HFF-Myc (cell line): ENCODE data around the gene CRELD2.

ENCODE experiments used
- DNase-seq: peaks from one replicate; pipeline ENCODE4 v3.0.0-alpha.2; 2011; ENCODE audit warnings: low read depth; ENCODE audit errors: extremely low read depth
- H3K4me3 ChIP-seq: replicated peaks from 2 replicates; pipeline ENCODE4 v1.5.1; 2011; ENCODE audit warnings: low read depth, mild to moderate bottlenecking, control low read depth, low read length
- TF ChIP-seq, protein P1 (sequence below): IDR thresholded peaks from 2 replicates; pipeline ENCODE4 v1.5.1; 2012; ENCODE audit warnings: mild to moderate bottlenecking, low read depth, low read length, control low read depth; ENCODE audit errors: missing control alignments

CRELD2 gene

DNA sequence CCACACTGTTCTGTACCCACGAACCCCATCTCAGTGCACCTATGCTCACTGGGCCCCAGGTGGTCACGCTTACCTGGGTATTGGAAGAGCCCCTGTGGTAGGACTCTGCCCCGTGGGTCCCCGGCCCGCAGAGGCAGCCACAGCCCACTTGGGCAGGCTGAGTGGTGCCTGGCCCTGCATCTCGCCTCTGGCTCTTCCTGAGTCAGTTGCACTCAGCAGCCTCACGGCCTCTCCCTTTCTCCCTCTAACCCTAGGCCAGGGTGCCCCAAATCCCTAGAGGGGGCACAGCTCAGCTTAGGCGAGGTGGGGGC lies 9.7 kb downstream of the CRELD2 start:
- TF ChIP-seq, protein P1, sequence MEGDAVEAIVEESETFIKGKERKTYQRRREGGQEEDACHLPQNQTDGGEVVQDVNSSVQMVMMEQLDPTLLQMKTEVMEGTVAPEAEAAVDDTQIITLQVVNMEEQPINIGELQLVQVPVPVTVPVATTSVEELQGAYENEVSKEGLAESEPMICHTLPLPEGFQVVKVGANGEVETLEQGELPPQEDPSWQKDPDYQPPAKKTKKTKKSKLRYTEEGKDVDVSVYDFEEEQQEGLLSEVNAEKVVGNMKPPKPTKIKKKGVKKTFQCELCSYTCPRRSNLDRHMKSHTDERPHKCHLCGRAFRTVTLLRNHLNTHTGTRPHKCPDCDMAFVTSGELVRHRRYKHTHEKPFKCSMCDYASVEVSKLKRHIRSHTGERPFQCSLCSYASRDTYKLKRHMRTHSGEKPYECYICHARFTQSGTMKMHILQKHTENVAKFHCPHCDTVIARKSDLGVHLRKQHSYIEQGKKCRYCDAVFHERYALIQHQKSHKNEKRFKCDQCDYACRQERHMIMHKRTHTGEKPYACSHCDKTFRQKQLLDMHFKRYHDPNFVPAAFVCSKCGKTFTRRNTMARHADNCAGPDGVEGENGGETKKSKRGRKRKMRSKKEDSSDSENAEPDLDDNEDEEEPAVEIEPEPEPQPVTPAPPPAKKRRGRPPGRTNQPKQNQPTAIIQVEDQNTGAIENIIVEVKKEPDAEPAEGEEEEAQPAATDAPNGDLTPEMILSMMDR, result no peak
- H3K4me3 ChIP-seq, result no peak overlapping the region
- DNase-seq, result no peak

DNA sequence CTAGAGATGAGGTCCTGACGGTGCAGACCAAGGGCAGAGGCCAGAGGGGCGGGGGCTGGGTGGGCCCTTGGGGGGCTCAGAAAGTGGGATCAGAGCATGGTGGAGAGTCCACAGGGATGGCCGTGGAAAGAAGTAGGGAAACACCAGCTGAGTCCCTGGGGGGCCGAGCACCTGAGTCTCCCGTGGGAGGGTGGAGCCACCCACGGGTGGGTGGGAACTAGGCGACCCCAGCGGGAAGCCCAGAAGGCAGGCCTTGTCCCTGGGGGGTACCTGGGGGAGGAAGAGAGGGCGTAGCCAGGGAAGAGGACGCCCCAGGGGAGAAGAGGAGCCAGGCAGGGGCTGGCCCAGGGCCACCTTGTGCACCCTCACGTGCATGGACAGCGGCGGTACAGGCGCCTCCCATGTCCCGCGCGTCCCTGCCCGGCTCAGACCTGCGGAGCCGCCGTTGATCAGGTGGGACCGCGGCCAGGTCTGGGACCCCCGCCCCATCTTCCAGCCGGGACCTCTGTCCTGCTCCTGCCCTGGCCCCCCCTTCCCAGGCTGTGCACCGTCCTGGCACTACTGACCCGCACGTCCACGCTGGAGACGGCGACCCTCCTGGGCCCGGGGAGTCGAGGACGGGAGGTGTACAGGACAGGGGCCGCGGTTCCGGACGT lies 10.2 kb downstream of the CRELD2 start:
- no peak for DNase-seq
- TF ChIP-seq, protein P1, result no peak
- H3K4me3 ChIP-seq, result no peak overlapping the region

DNA sequence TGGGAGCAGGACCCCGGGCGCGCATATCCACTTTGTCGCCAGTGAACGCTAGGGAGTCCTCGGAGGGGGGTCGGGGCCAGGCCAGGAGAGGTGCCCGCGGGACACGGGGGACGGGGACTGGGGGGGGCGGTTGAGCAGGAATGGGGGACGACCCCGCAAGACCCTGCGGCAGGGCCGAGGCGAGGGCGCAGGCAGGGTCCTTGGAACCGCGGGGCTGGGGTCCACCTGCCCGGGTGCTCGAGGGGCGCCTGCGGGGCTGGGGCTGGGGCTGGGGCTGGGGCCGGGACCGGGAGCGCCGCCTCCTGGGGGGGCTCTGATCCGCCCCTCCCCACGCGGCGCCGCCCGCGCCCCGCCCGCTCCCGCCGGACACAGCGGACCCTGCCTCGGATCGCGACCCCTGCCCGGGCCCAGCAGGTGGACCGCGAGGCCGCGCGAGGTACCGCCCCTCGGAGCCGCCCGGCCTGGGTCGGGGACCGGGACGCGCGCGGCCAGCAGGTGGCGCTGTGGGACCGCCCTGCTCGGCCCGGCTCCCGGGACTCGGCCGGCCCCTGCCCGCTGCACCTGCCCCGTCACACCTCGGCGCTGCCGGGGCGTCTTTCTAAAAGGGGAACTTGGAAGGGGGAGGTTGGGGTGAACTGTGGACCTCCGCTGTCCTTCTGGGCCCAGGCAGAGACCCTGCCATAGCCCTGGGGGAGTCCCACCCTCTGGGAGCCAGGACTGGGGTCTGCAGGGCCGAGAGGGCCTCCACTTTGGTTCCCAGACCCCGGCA lies 11.0 kb downstream of the CRELD2 start:
- no peak overlapping the region for H3K4me3 ChIP-seq
- TF ChIP-seq, protein P1, result peak; percentile 48
- no peak for DNase-seq

DNA sequence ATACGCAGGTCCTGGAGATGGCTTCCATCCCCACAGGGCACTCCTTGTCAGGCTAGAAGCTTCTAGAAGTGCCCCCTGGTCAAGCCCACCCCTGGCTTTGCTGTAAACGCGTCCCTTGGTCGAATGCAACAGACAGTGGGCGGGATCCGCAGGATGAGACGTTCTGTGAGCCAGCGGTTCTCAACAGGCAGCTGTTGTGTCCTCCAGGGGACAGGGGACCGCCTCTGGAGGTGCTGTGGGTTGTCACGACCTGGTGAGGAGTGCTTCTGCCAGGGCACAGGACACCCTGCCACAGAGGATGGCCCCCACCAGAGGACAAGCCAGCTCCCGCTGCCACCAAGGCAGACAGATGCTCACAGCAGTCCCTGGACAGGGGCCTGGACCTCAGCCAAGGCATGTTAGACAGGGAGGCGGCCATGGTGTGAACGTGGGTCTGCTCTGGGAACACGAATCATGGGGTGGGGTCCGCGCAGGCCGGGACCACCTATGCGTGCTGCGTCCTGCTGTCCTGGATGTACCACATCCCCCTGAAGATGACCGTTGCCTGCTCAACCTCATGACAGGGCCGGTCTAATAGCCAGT lies 11.7 kb downstream of the CRELD2 start:
- H3K4me3 ChIP-seq, result no peak overlapping the region
- TF ChIP-seq, protein P1, result no peak
- no peak for DNase-seq

DNA sequence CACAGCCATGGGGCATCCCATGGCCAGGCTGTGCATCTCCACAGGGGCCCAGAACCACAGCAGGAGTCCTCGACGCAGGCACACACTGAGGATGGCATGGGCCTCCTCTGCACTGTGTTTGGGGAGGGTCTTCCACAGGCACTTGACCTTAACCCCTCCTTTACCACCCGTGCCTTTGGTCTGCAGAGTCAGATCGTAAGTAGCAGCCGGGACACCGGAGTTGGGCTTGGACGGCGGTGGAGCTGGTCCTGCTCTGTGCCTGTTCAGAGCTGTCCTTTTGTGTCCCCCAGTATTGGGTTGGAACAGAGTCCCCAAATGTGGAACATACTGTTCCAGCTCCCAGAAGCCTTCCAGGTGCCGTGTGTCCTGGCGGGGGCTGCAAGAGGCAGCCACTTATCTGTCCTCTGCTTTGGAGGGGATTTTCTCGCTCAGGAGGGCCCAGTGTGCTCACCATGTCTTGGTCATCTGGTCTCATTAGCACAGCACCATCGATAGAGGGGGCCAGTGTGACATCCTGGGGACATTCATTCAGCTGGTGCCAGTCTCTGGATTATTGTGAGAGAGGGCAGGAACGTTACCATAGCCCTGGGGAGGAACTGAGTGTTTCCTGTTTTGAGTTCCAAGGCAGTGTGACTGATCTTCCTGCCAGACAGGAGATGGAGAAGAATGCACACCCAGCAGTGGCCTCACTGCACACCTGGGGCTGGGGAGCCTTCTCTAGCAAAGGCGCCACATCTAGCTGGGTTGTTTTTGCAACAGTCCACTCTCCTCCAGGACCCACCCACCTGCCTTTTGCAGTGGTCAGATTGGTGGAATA lies 12.4 kb downstream of the CRELD2 start:
- H3K4me3 ChIP-seq, result no peak overlapping the region
- DNase-seq, result peak; percentile 43
- TF ChIP-seq, protein P1, result peak; percentile 63

DNA sequence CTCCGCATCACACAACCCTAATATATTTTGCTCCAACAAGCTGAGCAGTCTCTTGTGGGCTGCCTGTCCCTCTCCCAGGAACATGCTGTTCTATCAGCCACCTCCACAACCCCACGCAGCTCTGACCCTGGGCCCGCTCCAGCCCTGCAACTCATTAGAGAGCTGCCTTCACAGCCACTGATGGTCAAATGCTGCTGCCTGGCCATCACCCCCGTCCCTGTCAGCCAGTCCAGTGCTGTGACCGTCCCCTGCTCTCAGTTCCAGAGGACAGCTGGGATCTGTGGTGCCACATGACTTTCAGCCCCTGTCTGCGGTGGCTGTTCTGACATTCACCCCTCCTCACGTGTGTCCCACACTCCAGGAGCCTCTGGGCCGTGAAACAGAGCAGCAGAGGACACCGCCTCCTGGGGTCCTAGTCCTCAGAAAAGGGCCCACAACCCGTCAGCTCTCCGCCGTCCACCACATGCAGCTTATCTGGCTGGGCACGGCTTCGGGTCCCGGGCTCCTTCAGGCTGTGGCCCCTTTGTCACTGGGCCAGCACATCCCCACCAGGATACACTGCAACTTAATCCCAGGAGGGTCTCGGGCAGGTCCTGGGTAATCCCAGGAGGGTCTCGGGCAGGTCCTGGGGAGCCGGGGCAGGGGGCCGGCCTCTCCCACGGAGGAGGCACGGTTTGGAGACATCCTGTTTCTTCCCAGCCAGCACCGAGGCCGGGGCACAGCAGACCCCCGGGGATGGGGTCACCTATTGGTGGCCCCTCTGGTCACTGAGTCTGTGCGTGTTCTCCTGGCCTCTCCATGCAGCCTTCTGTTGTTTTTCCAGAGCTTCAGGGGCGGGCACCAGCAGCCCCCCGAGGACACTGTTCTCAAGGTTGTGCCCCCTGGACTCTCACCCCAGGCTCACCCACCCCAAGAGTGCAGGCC lies 15.1 kb downstream of the CRELD2 start:
- no peak overlapping the region for H3K4me3 ChIP-seq

More for the DNA sequence above, 15.1 kb downstream of the CRELD2 start:
- DNase-seq, result no peak
- TF ChIP-seq, protein P1, result no peak
